ENCODE results near the gene NTPCR. TPM values are rescaled to one million over a fixed set of nuclear protein-coding genes. Genes with fewer than 3 reads are reported as not detected.

The NTPCR gene
- total RNA-seq, 1 experiment from 2014 or later, result 50.0 TPM

GRCh38 chr1:232978091-232978634, 27.8 kb downstream of the NTPCR start:
- peaks cover 7% of the 10 kb centered on the region for H3K4me1 ChIP-seq (ENCODE audit: insufficient read depth, low read length, poor library complexity, severe bottlenecking)
- H3K36me3 ChIP-seq (ENCODE audit: insufficient read depth, low read length, poor library complexity, severe bottlenecking), result peaks cover 11% of the 10 kb centered on the region
- H3K4me3 ChIP-seq (ENCODE audit: low read depth, low read length, poor library complexity, severe bottlenecking), result no peak overlapping the region
- peaks cover 12% of the 10 kb centered on the region for H3K9me3 ChIP-seq (ENCODE audit: low read depth, low read length, poor library complexity, severe bottlenecking)
- BruUV-seq (replicated peaks), result TSS peak; percentile 33
- intact Hi-C loops (cut with micrococcal nuclease; ENCODE audit: unreplicated experiment), result no loop called here
- TF ChIP-seq CTCF (conservative IDR thresholded peaks at IDR 0.05; ENCODE audit: low read depth, low read length) (no peak), EZH2 (IDR thresholded peaks at IDR 0.05; ENCODE audit: borderline replicate concordance, low read depth, low read length, poor library complexity, severe bottlenecking) (no peak)
- ChIA-PET POLR2A (ENCODE audit: low non-redundant PET) (no interaction called here), CTCF (no interaction called here)
- H3K27ac ChIP-seq (ENCODE audit: low read depth, low read length, poor library complexity, severe bottlenecking), result no peak overlapping the region
- peak; percentile 15 for DNase-seq (ENCODE audit: low spot score)
- no peaks in the 10 kb centered on the region for H3K27me3 ChIP-seq (replicated peaks; ENCODE audit: insufficient read depth, low read depth, low read length, poor library complexity)

- POLR2A ChIA-PET (ENCODE audit: low non-redundant PET), result no interaction called here
- DNase-seq (ENCODE audit: low spot score), result no peak
- CTCF ChIA-PET, result no interaction called here
These were observed 28.4 kb downstream of the NTPCR start for GRCh38 chr1:232978815-232979214.

GRCh38 chr1:232979558-232979957, 29.1 kb downstream of the NTPCR start:
- H3K36me3 ChIP-seq (ENCODE audit: insufficient read depth, low read length, poor library complexity, severe bottlenecking), result no peaks in the 10 kb centered on the region
- intact Hi-C loops (cut with micrococcal nuclease; ENCODE audit: unreplicated experiment), result no loop called here
- H3K4me1 ChIP-seq (ENCODE audit: insufficient read depth, low read length, poor library complexity, severe bottlenecking), result peaks cover 7% of the 10 kb centered on the region
- no peaks in the 10 kb centered on the region for H3K27me3 ChIP-seq (replicated peaks; ENCODE audit: insufficient read depth, low read depth, low read length, poor library complexity)
- H3K27ac ChIP-seq (ENCODE audit: low read depth, low read length, poor library complexity, severe bottlenecking), result no peak overlapping the region
- H3K9me3 ChIP-seq (ENCODE audit: low read depth, low read length, poor library complexity, severe bottlenecking), result no peaks in the 10 kb centered on the region
- no TSS peak for BruUV-seq (replicated peaks)
- no peak overlapping the region for H3K4me3 ChIP-seq (ENCODE audit: low read depth, low read length, poor library complexity, severe bottlenecking)
- TF ChIP-seq EZH2 (IDR thresholded peaks at IDR 0.05; ENCODE audit: borderline replicate concordance, low read depth, low read length, poor library complexity, severe bottlenecking) (no peak), CTCF (conservative IDR thresholded peaks at IDR 0.05; ENCODE audit: low read depth, low read length) (no peak)
- CTCF ChIA-PET, result no interaction called here
- DNase-seq (ENCODE audit: low spot score), result no peak
- POLR2A ChIA-PET (ENCODE audit: low non-redundant PET), result no interaction called here

More at GRCh38 chr1:232978815-232979214, 28.4 kb downstream of the NTPCR start:
- Histone ChIP-seq H3K36me3 (ENCODE audit: insufficient read depth, low read length, poor library complexity, severe bottlenecking) (peaks cover 5% of the 10 kb centered on the region), H3K4me3 (ENCODE audit: low read depth, low read length, poor library complexity, severe bottlenecking) (no peak overlapping the region), H3K27ac (ENCODE audit: low read depth, low read length, poor library complexity, severe bottlenecking) (no peak overlapping the region), H3K4me1 (ENCODE audit: insufficient read depth, low read length, poor library complexity, severe bottlenecking) (peaks cover 7% of the 10 kb centered on the region), H3K27me3 (replicated peaks; ENCODE audit: insufficient read depth, low read depth, low read length, poor library complexity) (no peaks in the 10 kb centered on the region), H3K9me3 (ENCODE audit: low read depth, low read length, poor library complexity, severe bottlenecking) (peaks cover 5% of the 10 kb centered on the region)
- no TSS peak for BruUV-seq (replicated peaks)
- intact Hi-C loops (cut with micrococcal nuclease; ENCODE audit: unreplicated experiment), result no loop called here
- TF ChIP-seq CTCF (conservative IDR thresholded peaks at IDR 0.05; ENCODE audit: low read depth, low read length) (no peak), EZH2 (IDR thresholded peaks at IDR 0.05; ENCODE audit: borderline replicate concordance, low read depth, low read length, poor library complexity, severe bottlenecking) (no peak)

Measured in A673 (cell line).